GM21447 (cell line): ENCODE data around the gene REELD1.

Experiments used
- ATAC-seq: cut with Tn5 transposase; IDR thresholded peaks from one replicate; pipeline ENCODE4 v1.9.1; 2021; ENCODE audit not compliant: unreplicated experiment

The REELD1 gene

GRCh38 chr4:146224326-146224966 lies 10.1 kb downstream of the REELD1 start:
- ATAC-seq: no peak

- no peak for ATAC-seq
Observed at GRCh38 chr4:146229406-146229805, 15.1 kb downstream of the REELD1 start.

- ATAC-seq: no peak
Observed at GRCh38 chr4:146232131-146232722, 17.9 kb downstream of the REELD1 start.

DNA sequence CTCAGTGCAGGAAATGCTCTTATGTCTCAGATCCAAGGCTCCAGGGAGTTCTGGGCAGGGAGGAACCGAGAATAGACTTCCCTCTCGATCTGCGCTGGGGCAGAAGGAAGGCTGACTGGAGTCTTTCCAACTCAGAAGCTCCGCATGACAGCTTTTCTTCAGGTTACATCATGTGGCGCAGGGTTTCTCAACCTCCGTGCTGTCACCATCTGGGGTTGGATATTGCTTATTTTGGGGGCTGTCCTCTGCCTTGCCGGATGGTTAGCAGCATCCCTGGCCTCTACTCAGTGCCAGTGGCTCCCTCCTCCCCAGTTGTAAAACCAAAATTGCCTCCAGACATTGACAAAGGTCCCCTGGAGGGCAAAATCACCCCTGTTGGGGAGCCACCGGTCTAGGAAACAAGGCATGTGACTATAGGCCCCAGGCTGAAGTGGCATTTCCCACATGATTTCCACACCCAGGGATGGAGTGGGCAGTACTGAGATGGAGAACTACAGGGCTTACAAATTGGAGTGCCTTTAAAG lies 21.4 kb downstream of the REELD1 start:
- ATAC-seq: no peak

GRCh38 chr4:146236216-146236615 lies 21.9 kb downstream of the REELD1 start:
- no peak for ATAC-seq

- no peak for ATAC-seq
Observed at GRCh38 chr4:146237092-146237491, 22.8 kb downstream of the REELD1 start.

DNA sequence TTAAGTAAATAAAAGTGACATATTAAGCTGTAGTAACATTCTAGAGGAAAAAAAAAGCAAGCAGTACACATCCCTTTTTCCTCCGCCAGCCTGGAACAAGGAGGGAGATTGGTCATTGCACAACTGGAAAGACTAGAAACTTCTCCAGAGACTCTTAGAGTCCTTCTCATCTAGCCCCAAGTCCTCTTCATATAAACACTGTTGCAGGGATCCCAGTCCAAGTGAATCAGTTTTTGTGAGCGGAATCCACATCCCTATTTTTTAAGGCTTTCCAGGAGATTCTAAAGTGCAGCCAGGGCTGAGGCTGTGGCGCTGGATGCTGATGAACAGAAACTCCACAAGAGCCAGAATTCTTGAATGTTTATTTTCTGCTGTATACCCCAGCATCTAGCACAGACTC lies 23.8 kb downstream of the REELD1 start:
- no peak for ATAC-seq

DNA sequence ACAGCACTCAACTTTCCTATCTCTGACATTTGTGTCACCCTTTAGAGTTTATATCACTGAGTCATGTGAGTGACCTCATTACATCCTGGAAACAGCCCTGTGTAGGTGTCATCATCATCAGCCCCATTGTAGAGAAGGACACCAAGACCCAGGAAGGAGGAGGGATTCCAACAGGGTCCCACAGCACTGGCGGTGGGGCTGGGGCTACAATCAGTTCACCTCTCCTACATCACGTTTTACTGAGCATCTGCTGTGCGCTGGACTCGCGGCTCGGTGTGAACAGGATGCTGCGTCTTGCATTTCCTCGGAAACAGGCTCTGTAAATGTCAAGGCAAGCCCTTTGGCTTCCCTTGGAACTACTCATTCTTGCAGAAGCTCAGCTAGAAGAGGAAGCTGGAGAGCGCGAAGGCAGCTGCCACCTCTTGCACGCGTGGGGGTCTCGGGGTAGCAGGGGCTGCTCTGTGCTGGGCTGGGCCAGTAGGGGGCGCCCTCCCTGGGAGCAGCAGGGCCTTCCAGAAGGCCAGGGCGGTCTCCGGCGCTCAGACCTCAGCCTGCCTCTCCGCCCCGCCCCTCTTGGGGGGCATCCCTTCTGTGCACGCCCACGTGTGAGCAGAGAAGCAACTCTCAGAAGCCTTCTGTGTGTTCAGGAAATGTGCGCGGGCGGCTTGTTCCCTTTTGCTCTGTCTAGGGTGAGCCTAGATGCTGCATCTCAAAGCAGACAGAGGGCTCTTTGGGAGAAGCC lies 29.0 kb downstream of the REELD1 start:
- peak; percentile 80 for ATAC-seq

- ATAC-seq: no peak
Observed at GRCh38 chr4:146243883-146244277, 29.5 kb downstream of the REELD1 start.

- ATAC-seq: no peak
Observed at GRCh38 chr4:146244496-146244895, 30.2 kb downstream of the REELD1 start.

- ATAC-seq: no peak
Observed at GRCh38 chr4:146245246-146245645, 30.9 kb downstream of the REELD1 start.

- ATAC-seq: no peak
Observed at GRCh38 chr4:146245850-146246249, 31.5 kb downstream of the REELD1 start.

DNA sequence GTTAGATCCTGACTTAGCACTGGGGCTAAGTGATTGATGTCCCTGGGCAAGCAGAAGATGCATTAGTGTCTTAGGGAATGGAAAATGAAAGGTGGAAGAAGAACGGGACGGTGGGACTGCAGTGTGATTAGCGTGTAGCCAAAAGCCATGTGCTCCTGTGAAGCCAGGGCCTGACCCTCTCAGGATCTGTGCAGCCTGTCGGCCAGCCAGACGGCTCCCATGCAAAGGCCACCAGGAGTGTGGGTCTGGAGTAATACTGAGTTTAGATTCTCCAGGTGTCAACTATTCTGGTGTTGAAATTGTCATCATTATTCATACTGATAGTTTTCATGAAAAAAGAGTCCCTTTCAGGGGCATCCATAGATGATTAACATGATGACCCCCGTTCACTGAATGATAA lies 32.0 kb downstream of the REELD1 start:
- no peak for ATAC-seq

DNA sequence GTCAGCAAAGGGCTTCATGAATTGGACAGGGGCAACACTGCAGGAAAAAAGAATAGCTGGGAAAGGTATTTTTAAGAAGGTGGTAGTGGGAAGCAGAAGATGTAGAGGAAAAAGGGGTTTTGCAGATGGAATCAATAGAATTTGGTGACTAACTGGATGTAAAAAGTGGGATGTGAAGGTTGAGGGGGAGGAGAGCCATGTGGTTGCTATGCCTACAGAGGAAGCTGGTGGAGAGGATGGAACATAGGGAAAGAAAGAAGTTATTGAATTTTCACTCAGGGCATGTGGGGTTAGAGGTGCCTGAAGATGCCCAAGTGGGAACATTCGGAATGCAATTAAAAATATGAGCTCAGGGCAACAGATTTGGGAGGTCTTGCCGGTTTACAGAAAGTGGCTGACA lies 33.0 kb downstream of the REELD1 start:
- ATAC-seq: no peak

GRCh38 chr4:146252969-146253611 lies 38.8 kb downstream of the REELD1 start:
- no peak for ATAC-seq

- no peak for ATAC-seq
Observed at GRCh38 chr4:146255463-146255862, 41.1 kb downstream of the REELD1 start.

DNA sequence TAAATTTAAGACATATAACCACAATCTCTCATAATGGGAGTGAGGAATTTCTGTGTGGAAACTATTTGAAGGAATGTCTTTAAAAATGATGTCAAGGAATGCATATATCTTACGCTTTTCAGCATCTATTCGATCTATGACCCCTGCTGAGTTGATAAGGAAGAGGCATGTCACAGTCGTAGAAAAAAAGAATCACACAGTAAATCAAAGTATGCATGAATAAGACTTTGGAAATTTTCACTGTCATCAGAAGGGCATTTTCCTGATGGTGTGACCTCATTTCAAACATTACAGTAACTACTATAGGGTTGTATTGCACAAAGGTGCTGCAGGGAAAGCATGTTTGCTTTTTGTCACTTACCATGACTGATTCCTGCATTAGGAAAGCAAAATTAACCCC lies 41.5 kb downstream of the REELD1 start:
- no peak for ATAC-seq

DNA sequence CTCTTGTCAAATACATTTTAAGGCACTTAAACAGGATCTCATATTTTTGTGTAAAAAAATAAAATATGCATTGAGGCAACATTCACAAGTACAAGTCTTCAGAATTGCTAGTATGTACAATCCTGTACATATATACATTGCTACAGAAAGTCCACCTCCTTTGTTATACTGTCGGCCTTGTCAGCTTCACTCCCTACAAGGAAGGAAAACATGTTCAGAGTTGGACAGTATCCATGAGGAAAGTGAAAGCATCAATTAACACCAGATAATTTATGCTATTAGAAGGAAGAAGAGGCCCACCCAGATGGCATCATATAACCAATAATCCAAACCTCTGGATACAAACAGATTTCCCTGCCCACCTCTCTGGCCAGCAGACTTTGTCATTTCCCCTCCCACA lies 42.0 kb downstream of the REELD1 start:
- no peak for ATAC-seq

GRCh38 chr4:146257511-146257910 lies 43.2 kb downstream of the REELD1 start:
- no peak for ATAC-seq

DNA sequence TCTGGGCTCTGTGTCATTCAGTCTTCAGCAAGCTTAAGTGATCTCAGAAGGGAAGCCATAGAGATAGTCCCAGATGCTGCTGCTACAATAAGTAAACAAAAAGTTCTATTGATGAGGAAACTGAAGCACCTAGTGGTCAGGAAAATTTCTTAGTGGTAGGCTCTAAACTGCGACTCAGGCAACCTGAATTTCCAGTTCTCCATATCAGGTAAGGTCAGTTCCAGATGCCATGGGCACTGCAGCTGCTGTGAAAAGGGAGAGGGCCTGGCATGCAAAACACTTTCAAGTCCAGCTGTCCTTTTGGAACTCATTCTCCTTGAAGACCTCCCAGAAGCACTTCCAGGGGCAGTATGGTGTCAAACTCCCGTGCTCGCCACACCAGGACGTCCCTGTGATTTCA lies 46.2 kb downstream of the REELD1 start:
- ATAC-seq: no peak

- no peak for ATAC-seq
Observed at GRCh38 chr4:146261041-146261440, 46.7 kb downstream of the REELD1 start.

DNA sequence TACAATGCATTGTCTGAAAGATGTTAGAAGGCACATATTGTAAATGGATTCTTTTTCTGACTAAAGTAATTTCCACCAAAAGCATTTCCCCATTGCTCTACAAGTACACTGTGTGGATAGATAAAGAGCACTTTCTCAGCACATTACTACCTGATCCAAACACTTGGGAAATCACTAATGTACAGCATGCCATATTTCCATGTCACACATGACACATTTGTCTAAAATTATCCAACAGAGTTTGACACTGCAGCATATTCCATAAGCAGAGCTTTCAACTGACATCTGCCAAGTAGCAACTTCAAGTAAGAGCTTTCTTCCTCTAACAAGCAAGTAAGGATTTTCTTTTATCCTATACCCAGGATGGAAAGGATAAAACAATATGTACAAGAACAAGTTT lies 49.5 kb downstream of the REELD1 start:
- no peak for ATAC-seq
